Spleen (tissue), 7 donors: ENCODE data around the gene TADA2B.

ENCODE experiments used
- POLR2A ChIP-seq, 3 donors: fragments of 450-650 bp; IDR thresholded peaks; one replicate each; pipeline ENCODE4 v1.5.1; 2017; ENCODE audit warnings: antibody characterized with exemption in 3 of 3, mild to moderate bottlenecking in 1 of 3
- TF ChIP-seq, protein P1 (sequence below), 11 experiments: fragments of 200-600 bp in 7 of 11; fragments of 450-650 bp in 4 of 11; sonication (generic) in 4 of 11; IDR thresholded peaks in 8 of 11; conservative IDR thresholded peaks in 3 of 11; 1 replicate in 7 of 11; 2 replicates in 4 of 11; pipeline versions ENCODE4 v1.4.0 to v1.8.0; 2016 to 2021; ENCODE audit warnings: antibody characterized with exemption in 11 of 11, inconsistent platforms in 4 of 11, mild to moderate bottlenecking in 1 of 11
- donor health status: DM: no; HTN: no; CAD: no; lungs with moderate emphysema.
- donor health status: DM: no; HTN: no; CAD: no.
- donor health status: DM: no; HTN: no; CAD: no.

DNA sequence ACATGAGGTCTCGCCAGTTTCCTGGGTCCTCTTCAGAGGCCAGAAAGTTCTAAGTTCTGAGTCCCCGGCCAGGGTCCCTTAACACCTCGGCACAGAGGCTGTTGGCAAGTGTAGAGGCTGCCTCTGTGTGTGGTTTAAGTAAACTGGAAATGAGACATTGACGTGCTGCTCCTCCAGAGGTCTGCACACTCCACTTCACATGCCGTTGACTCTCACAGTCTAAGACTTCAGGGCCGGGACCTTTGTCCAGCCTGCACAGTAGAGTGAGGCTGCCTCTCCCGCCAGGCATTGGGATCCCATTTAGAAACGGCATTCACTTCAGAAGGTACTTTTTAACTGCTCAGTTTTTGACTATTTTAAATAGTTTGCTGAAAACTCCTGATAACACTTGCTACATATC lies 10.6 kb upstream of the TADA2B start:
- TF ChIP-seq, protein P1, sequence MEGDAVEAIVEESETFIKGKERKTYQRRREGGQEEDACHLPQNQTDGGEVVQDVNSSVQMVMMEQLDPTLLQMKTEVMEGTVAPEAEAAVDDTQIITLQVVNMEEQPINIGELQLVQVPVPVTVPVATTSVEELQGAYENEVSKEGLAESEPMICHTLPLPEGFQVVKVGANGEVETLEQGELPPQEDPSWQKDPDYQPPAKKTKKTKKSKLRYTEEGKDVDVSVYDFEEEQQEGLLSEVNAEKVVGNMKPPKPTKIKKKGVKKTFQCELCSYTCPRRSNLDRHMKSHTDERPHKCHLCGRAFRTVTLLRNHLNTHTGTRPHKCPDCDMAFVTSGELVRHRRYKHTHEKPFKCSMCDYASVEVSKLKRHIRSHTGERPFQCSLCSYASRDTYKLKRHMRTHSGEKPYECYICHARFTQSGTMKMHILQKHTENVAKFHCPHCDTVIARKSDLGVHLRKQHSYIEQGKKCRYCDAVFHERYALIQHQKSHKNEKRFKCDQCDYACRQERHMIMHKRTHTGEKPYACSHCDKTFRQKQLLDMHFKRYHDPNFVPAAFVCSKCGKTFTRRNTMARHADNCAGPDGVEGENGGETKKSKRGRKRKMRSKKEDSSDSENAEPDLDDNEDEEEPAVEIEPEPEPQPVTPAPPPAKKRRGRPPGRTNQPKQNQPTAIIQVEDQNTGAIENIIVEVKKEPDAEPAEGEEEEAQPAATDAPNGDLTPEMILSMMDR (IDR thresholded peaks at IDR 0.05 in 8 of 11, conservative IDR thresholded peaks at IDR 0.05 in 3 of 11) = no peak
- TF ChIP-seq POLR2A (IDR thresholded peaks at IDR 0.05) = no peak
